Thoracic aorta (tissue), 2 donors: ENCODE data around the gene WDR5. TPM values are rescaled to one million over a fixed set of nuclear protein-coding genes. Genes with fewer than 3 reads are reported as not detected.

Experiments
- ATAC-seq: fragments of 150-250 bp; one replicate; pipeline ENCODE4 v1.8.0; 2017; ENCODE audit warnings: low read depth; ENCODE audit not compliant: insufficient number of reproducible peaks, low FRiP score
- DNase-seq: peaks from one replicate; pipeline ENCODE4 v3.0.0-alpha.2; 2020; ENCODE audit warnings: low spot score
- H3K27ac ChIP-seq, 2 donors: fragments of 200-600 bp; sonication (generic); 1 replicate in 1 of 2; 2 replicates in 1 of 2; pipeline ENCODE4 v1.5.1; 2016; ENCODE audit warnings: mild to moderate bottlenecking in 2 of 2, moderate library complexity in 2 of 2
- H3K27me3 ChIP-seq: fragments of 200-600 bp; sonication (generic); replicated peaks from 2 replicates; pipeline ENCODE4 v1.6.0; 2016; ENCODE audit warnings: mild to moderate bottlenecking; ENCODE audit not compliant: insufficient read depth
- H3K36me3 ChIP-seq: fragments of 200-600 bp; sonication (generic); one replicate; pipeline ENCODE4 v1.5.1; 2016
- H3K4me1 ChIP-seq, 2 donors: fragments of 200-600 bp; sonication (generic); 1 replicate in 1 of 2; 2 replicates in 1 of 2; pipeline versions ENCODE4 v1.5.1 to v1.6.0; 2016; ENCODE audit warnings: low read depth in 2 of 2, mild to moderate bottlenecking in 1 of 2; ENCODE audit not compliant: control insufficient read depth in 1 of 2
- H3K4me3 ChIP-seq: fragments of 200-600 bp; sonication (generic); 2 replicates; pipeline ENCODE4 v1.5.1; 2016; ENCODE audit warnings: mild to moderate bottlenecking
- H3K9me3 ChIP-seq: fragments of 200-600 bp; sonication (generic); 2 replicates; pipeline ENCODE4 v1.5.1; 2016
- CTCF ChIP-seq: fragments of 200-600 bp; sonication (generic); IDR thresholded peaks from one replicate; pipeline ENCODE4 v1.5.1; 2019; ENCODE audit warnings: antibody characterized with exemption
- total RNA-seq, 2 donors: library from RNA; depleted of rRNA; stranded (reverse); fragments of >200 nt; gene quantifications; one replicate each; pipeline versions ENCODE4 v1.1.0 to v1.2.3, GENCODE V29; 2016

Gene WDR5
- total RNA-seq, 2 donors from 2014 or later = 20.7 to 24.0 TPM

- no peak overlapping the region for H3K4me3 ChIP-seq
- no peaks in the 10 kb centered on the region for H3K27me3 ChIP-seq
- ATAC-seq (no peak), DNase-seq (no peak)
- no peaks in the 10 kb centered on the region for H3K36me3 ChIP-seq
- H3K27ac ChIP-seq = no peak overlapping the region
- H3K4me1 ChIP-seq = peaks cover 5 to 18% of the 10 kb centered on the region in 2 donors
- no peak for TF ChIP-seq CTCF
- no peaks in the 10 kb centered on the region for H3K9me3 ChIP-seq
These were observed 54.6 kb downstream of the WDR5 start for GRCh38 chr9:134190232-134191121.

GRCh38 chr9:134191455-134192209 lies 55.8 kb downstream of the WDR5 start:
- H3K27me3 ChIP-seq = no peaks in the 10 kb centered on the region

GRCh38 chr9:134192311-134192950 lies 56.5 kb downstream of the WDR5 start:
- H3K9me3 ChIP-seq = no peaks in the 10 kb centered on the region
- ATAC-seq (no peak), DNase-seq (no peak)
- no peak overlapping the region for H3K4me3 ChIP-seq
- no peaks in the 10 kb centered on the region for H3K27me3 ChIP-seq
- H3K4me1 ChIP-seq = peaks cover 5 to 18% of the 10 kb centered on the region in 2 donors
- H3K36me3 ChIP-seq = no peaks in the 10 kb centered on the region
- no peak for TF ChIP-seq CTCF
- H3K27ac ChIP-seq = no peak overlapping the region

More at GRCh38 chr9:134191455-134192209, 55.8 kb downstream of the WDR5 start:
- Histone ChIP-seq H3K4me3 (no peak overlapping the region), H3K36me3 (no peaks in the 10 kb centered on the region), H3K27ac (no peak overlapping the region), H3K4me1 (peaks cover 5 to 18% of the 10 kb centered on the region in 2 donors), H3K9me3 (no peaks in the 10 kb centered on the region)
- no peak for DNase-seq
- ATAC-seq = no peak
- TF ChIP-seq CTCF = no peak

- Histone ChIP-seq H3K9me3 (no peaks in the 10 kb centered on the region), H3K27me3 (no peaks in the 10 kb centered on the region), H3K4me1 (peaks cover 5 to 13% of the 10 kb centered on the region in 2 donors), H3K27ac (no peak overlapping the region), H3K4me3 (no peak overlapping the region), H3K36me3 (no peaks in the 10 kb centered on the region)
- ATAC-seq = no peak
- no peak for DNase-seq
- no peak for TF ChIP-seq CTCF
These were observed 57.3 kb downstream of the WDR5 start for GRCh38 chr9:134192951-134193731.
